ENCODE data around the gene SEPTIN14. TPM values are rescaled to one million over a fixed set of nuclear protein-coding genes. Genes with fewer than 3 reads are reported as not detected.

The SEPTIN14 gene
- total RNA-seq, 1 experiment from 2014 or later: not detected

GRCh38 chr7:55774327-55775050, 88.1 kb downstream of the SEPTIN14 start:
- H3K27ac Mint-ChIP-seq: no peak overlapping the region
- Histone ChIP-seq H3K14ac (ENCODE audit: insufficient read depth, low read length) (no peak overlapping the region), H2BK120ac (ENCODE audit: low read depth, low read length, poor library complexity, severe bottlenecking) (no peak overlapping the region), H2BK15ac (ENCODE audit: low read depth, low read length) (no peak overlapping the region), H3K27me3 (ENCODE audit: insufficient read depth, low read length) (no peaks in the 10 kb centered on the region), H4K91ac (ENCODE audit: insufficient read length, low read depth, low read length) (no peak overlapping the region), H3K79me1 (ENCODE audit: insufficient read depth, low read depth, low read length, poor library complexity, severe bottlenecking) (no peaks in the 10 kb centered on the region), H2BK5ac (ENCODE audit: insufficient read length, low read length) (no peak overlapping the region), H3K27ac (ENCODE audit: insufficient read length, low read depth, low read length) (no peak overlapping the region), H3K23me2 (ENCODE audit: insufficient read length, low read depth, low read length, poor library complexity, severe bottlenecking) (no peaks in the 10 kb centered on the region), H2AFZ (ENCODE audit: low read length) (no peak overlapping the region), H2BK12ac (ENCODE audit: insufficient read length, low read depth, low read length) (no peak overlapping the region), H3K23ac (ENCODE audit: insufficient read length, low read depth, low read length) (no peak overlapping the region), H3K79me2 (ENCODE audit: insufficient read depth, low read length) (no peaks in the 10 kb centered on the region), H4K5ac (ENCODE audit: insufficient read length, low read depth, low read length) (no peak overlapping the region), H3K18ac (ENCODE audit: insufficient read length, low read depth, low read length) (no peak overlapping the region), H4K20me1 (ENCODE audit: control insufficient read depth, insufficient read depth, insufficient read length) (no peaks in the 10 kb centered on the region), H3K4ac (ENCODE audit: low read depth, low read length) (no peak overlapping the region), H2BK20ac (ENCODE audit: low read depth, low read length, poor library complexity, severe bottlenecking) (no peak overlapping the region), H3K9me3 (ENCODE audit: control insufficient read depth, low read depth, low read length) (no peaks in the 10 kb centered on the region), H3K56ac (ENCODE audit: insufficient read length, low read depth, low read length) (no peak overlapping the region), H2AK5ac (ENCODE audit: insufficient read length, low read length) (no peak overlapping the region), H3T11ph (ENCODE audit: low read length) (no peak overlapping the region), H3K9ac (ENCODE audit: extremely low read depth, insufficient read length, low read length) (no peak overlapping the region), H3K4me1 (ENCODE audit: insufficient read depth, low read length) (no peaks in the 10 kb centered on the region), H3K4me2 (ENCODE audit: insufficient read depth, insufficient read length, low read length) (no peak overlapping the region), H4K8ac (replicated peaks; ENCODE audit: insufficient read length, low read depth, low read length) (no peak overlapping the region)
- no peaks in the 10 kb centered on the region for H3K4me1 Mint-ChIP-seq
- H3K36me3 Mint-ChIP-seq (ENCODE audit: insufficient read depth in 1 of 3, low read depth in 3 of 3): peaks cover 0 to 12% (median 7%) of the 10 kb centered on the region in 3 experiments; a peak in 3 of 7 replicates
- H3K4me3 Mint-ChIP-seq: peak overlapping the region in 1 of 2 experiments; percentile 14; a peak in 1 of 5 replicates
- TF ChIP-seq CTCF (conservative IDR thresholded peaks at IDR 0.05): no peak
- peak; percentile 61 for DNase-seq
- H3K27me3 Mint-ChIP-seq (ENCODE audit: low read depth): peaks cover 5% of the 10 kb centered on the region
- peaks cover 48 to 84% of the 10 kb centered on the region in 2 experiments for H3K9me3 Mint-ChIP-seq
- WGBS (ENCODE audit: extremely low coverage, insufficient read length, low lambda C conversion rate): no CpG with 5 or more reads among the region's 14 CpGs
